Stimulated activated CD8-positive, alpha-beta memory T cell treated with anti-CD3 and anti-CD28 coated beads, Interleukin-2, amount 100 ng/mL, for 1 hour (primary cell): ENCODE measurements around the gene DNAH7.

ENCODE experiments used
- DNase-seq, 2 donors: peaks; one replicate each; pipeline ENCODE4 v3.0.0-alpha.2; 2020; ENCODE audit warnings: low read depth in 2 of 2

Gene DNAH7

DNA sequence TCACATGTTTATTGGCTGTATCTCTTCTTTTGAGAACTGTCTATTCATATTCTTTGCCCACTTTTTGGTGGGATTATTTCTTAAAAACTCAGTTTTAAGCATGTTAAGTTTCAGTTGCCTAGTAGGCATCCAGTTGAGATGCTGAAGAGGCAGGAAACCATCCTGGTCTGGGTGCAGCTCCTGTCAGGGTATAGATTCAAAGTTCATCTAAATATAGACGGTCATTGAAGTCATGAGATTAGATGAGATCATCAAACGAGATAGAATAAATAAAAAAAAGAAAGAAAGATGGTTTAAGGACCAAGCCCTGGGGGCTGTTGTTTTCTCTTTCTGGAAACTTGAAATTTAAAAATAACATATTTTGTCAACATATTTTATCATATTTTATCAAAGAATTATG is 9.2 kb upstream of the DNAH7 start:
- no peak for DNase-seq

DNA sequence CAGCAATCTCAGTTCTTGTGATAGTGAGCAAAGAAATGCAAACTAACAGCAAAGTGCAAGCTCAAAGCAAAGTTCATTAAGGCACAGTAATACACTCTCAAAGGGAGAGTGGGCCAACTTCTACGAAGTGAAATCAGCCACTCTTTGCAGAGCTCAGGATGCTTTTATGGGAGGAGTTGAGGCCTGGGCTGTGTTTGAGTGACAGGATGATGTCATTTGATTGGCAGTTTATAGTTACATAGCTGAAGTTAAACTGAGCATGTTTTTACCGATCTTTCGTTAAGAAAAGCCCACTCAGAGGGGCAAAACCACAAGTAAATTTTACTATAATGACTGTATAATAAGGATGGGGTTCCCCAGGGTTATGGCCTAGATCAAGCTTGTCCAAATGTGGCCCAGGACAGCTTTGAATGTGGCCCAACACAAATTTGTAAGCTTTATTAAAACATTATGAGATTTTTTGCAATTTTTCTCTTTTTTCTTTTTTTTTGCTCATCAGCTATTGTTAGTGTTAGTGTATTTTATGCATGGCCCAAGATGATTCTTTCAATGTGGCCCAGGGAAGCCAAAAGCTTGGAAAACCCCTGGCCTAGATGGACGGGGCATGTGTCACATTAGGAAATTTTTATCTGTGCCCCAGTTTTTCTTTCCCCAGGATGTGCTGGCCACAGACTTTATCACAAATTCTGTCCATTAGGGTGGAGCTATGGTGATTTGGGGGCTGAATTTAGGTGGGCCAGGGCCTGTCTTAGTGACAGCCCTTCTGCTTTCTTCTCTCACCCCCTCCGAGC is 8.3 kb upstream of the DNAH7 start:
- DNase-seq, result no peak

DNA sequence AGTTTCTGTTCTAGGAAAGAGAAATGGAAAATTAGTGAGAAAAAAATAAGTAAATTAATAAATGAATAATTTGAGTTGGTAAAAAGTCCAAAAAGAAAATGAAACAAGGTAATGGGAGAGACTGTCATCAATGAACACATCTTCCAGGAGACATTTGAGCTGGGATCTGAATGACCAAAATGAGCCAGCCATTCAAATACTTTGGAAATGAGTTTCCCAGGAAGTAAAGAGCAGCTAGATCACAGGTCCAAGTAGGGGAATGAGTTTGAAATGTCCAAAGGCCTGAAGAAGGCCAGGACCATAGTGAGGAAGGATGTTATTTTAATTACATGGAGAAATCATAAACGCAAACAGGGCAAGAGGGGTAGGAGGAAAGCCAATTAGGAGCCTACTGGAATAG is 6.6 kb upstream of the DNAH7 start:
- no peak for DNase-seq

DNA sequence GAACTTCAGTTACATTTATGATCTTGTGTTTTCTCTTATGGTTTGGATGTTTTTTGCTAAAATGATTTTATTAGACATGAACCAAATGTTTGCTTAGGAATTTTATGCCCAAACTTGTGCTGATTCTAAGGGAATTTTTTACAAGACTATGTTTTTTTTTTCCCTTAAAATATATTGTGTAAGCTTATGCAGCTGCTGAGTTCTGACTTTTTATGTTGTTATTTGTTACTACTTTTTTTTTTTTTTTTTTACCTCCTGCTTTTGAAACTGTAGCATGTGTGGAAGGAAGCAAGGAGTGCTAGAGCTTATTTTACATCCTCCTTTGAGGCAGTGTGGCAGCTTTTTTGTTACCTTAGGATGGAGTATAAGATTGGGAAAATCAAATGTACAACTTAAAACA is 6.0 kb upstream of the DNAH7 start:
- DNase-seq, result no peak

DNA sequence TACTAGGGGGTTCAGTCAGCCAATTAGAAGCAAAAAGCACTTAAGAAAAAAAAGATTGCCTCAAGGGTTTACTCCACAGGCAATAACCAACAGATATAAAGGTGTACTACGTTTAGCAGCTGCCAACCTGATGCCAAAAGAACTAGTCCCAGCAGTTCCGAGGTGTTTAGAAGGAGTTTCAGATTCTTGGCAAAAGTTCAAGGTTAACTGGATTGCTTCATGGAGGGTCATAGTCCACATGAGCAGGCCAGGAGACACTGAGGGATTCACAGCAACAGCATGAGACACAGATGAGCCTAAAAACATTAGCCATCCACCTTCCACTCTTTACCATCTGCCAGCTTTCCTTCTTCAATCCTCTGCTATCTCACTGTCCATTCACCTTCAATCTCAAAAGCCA is 4.9 kb upstream of the DNAH7 start:
- no peak for DNase-seq

DNA sequence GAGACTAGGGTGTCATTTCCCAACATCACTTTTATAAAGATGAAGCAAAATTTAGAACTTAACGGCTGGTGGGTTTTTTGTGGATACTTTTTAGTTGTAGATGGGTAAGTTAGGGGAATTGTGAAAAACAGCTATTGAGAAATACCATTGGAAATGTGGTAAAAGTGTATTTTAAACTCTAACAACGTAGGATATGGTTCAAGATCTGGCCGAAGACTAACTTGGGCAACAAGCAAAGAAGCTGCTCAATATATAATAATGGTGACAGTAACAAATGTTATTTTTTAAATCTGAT is 1.6 kb downstream of the DNAH7 start:
- DNase-seq, result no peak

DNA sequence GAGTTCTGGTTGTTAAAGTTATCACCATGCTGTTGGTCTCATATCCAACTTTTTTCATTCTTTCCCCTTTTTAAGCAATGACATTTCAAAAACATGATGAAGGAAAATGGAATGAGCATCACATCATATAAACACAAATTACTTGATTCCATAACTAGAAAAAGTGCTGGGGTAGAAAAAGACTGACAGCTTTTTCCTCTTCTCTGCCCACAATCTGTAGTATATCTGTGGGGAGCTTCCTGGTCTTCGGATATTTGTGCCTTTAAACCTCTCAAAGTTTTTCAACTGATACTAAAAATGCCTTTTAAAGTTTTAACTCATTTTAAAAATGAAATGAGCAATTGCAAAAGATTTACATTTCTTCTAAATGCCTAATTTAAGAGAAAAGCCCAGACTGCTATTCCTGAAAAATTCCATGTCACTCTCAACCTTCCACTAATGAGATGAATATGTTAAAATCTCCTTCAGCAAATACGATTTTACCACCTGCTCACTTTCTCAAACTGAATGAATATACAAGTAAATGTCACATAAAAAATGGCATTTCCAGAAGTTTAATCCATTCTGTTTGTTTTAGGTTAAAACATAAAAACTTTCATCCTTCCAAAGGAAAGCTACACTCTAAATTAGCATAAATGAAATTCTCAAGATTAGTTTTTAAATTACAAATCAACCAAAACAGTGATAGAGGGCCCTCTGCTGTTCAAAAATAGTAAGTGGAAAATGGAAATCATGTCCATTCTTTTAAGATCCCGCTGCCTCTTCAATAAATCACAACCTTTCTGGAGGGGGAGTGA is 2.1 kb downstream of the DNAH7 start:
- DNase-seq, result no peak

DNA sequence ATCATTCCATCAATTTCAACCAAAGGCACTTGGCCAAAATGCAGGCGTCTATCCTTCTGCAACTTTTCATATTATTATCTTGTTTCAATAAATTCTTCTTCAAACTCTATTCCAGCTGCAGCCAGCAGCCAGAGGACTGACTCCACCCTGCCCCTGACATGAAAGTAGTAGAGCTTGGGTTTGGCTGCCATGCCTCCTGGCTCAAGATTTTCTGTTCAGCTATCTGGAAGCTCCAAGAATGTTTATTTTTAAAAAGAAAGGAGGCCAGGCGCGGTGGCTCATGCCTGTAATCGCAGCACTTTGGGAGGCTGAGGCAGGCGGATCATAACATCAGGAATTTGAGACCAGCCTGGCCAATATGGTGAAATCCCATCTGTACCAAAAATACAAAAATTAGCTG is 4.9 kb downstream of the DNAH7 start:
- DNase-seq, result no peak

DNA sequence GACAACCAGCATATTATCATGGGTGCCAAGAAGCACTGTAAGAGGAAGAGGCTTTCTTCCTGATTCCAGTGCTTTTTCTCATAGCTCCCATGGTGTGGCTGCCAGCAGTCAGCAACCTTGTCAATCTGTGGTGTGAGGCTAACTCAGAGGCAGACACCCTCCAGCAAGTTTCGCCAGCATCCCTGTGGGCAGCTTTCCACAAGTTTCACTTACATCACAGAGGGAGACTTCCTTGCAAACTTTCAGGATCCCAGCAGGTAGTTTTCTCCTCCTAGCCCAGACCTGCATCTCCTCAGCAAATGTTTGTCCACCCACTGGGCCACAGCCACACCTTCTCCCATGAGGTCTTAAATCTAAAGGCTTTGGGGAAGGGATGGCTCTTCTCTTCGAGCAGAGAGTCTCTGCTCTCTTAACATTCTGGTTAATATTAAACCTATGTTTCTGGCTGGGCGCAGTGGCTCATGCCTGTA is 9.1 kb downstream of the DNAH7 start:
- no peak for DNase-seq

DNA sequence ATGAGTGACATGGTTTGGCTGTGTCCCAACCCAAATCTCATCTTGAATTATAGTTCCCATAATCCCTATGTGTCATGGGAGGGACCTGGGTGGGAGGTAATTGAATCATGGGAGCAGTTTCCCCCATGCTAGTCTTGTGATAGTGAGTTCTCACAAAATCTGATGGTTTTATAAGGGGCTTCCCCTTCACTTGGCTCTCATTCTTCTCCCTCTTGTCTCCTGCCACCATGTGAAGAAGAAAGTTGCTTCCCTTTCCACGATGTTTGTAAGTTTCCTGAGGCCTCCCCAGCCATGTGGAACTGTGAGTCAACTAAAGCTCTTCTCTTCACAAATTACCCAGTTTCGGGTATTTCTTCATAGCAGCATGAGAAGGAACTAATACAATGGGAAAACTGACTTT is 14.0 kb downstream of the DNAH7 start:
- DNase-seq, result no peak

DNA sequence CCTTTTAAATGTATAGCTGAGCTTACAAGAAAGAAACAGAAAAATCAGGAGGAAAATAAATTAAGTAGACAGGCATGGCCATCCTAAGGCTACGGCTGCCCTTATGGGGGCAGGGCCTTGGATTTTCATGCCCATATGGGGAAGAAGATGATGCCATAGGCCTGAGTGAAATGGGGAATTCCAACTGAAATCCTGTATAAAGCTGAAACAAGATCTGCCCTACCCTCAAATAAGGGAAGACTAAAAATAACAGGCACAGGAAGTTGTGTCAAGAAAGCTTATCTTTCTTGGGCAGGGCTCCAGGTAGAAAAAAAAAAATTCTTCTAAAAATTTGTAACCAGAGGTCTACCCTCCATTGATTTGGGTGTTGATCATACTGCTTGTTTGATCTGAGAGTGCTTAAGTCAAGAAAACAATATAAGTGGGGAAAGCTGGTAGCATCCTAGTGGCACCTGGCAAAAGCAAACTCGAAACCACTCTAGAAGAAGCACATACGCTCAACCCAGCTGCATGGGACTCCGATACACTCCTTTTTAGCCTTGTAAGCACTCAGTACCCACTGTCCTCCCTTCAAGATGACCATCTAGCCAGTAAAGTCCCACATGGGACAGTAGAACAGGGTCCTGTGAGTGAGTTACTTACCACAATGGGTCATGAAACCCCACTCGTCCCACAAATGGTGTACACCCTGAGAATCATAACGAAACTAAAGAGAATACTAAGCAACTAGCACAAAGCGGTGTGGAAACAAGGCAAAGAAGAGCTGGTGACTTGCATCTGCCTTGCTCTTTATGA is 22.3 kb downstream of the DNAH7 start:
- DNase-seq, result no peak

DNA sequence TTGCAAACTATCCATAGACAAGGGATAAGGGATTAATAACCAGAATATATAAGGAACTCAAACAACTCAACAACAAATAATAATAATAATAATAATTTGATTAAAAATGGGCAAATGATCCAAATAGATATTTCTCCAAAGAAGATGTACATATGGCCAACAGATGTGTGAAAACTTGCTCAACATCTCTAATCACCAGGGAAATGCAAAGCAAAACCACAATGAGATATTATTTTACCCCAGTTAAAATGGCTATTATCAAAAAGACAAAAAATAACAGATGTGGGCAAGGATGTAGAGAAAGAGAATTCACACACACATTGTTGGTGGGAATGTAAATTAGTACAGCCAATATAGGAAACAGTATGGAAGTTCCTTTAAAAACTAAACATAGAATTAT is 26.9 kb downstream of the DNAH7 start:
- DNase-seq, result no peak

DNA sequence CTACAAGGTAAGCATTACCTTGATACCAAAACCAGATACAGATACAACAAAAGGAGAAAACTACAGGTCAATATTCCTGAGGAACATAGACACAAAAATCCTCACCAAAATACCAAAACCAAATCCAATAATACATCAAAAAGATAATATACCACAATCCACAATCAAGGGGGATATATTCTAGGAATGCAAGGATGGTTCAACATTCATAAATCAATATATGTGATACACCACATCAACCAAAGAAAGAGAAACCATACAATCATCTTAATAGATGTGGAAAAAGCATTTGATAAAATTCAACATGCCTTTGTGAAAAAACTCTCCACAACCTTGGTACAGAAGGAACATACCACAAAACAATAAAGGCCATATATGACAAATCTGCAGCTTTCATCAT is 28.4 kb downstream of the DNAH7 start:
- no peak for DNase-seq

DNA sequence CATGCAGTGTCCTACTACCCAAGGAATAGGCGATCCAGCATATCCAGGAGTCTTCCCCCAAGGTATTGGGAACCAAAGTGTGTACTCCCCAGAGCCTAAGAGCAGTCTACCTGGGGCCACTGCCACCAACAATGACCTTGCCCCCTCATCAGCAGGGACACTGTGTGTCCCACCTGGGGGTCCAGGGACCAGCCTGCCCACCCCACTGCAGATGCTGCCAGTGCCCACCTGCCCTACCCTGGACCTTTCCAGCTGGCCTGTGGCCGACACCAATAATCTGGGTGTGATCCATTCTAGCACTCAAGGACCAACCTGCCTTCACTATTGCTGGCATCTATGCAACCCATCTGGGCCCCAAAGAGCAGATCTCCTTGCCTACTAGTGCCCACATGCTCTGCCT is 32.2 kb downstream of the DNAH7 start:
- DNase-seq, result no peak

DNA sequence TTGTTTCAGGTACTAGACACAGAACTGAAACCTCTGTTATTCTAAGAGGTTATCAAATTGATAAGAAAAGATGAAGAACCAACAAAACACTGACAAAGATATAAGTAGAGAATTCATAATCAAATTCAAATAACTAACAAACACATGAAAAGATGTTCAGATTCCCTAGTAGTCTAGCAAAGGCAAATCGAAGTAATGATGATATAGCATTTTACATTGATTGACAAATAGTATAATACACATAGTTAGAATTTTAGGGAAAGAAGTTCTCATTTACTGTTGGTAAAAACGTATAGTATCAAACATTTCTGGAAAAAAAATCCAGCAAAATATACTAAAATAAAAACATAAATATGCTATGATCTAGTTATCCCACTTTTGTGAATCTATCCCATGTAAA is 50.6 kb downstream of the DNAH7 start:
- no peak for DNase-seq

DNA sequence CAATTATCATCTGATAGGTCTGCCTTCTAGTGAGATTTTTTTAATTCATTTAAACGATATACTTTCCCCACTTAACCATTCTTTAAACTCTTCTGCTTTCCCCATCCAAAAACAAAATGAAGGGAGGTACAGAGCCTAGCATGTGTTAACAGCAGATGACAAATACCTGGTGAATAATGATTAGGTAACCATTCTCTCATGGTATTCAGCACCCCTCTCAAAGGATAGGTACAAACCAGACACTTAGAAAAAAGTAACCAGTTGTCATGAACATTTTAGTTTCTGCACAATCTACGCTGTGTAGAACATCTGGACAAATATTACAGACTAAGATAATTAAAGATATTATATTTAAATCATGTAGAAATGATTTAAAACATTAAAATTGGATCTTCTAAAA is 56.3 kb downstream of the DNAH7 start:
- DNase-seq, result no peak

DNA sequence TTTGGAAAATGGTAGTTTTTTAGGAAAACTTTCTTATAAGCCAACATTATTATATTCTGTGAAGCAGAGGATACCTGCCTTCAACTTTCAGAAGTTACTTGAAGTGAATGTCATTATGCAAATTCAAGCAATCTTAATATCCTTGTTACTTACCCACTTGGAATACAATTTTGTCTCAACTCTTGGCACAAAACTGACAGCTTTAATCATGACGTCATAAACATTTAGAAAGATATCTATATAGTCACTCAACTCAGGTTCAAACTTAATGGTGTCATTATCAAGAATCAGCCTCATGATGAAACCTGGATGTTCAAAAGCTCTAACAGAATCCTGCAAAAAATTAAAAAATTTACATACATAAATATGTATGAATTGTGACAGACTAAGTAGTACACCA is 68.1 kb downstream of the DNAH7 start:
- no peak for DNase-seq

DNA sequence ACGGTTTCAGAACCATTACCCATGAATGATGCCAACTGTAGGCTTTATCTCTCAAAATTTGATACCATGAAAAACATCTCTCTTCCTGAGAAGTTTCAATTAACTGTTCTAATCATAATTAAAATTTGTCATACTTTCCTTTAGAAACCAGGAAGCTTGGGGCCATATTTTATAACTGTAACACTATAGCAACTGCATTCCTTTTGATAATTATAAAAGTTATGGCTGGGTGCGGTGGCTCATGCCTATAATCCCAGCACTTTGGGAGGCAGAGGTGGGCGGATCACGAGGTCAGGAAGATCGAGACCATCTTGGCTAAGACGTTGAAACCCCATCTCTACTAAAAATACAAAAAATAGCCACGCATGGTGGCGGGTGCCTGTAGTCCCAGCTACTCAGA is 70.6 kb downstream of the DNAH7 start:
- DNase-seq, result no peak

DNA sequence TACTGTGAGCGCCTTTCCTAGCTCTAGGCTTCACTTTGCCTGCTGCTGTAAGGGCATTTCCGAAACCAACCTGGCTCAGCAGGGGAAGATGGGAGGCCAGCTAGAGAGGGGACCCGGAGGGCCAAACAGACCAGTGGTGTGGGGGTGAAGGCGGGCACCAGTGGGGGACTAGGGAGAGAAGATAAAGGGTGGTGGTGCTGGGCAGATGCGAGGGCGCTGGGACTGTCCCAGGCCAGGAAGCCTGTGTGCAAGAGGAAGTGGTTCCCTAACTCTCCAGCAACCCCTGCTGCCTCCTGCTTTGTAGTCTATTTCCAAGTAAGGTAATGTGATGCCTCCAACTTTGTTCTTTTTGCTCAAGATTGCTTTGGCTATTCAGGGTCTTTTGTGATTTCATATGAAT is 73.1 kb downstream of the DNAH7 start:
- DNase-seq, result no peak

DNA sequence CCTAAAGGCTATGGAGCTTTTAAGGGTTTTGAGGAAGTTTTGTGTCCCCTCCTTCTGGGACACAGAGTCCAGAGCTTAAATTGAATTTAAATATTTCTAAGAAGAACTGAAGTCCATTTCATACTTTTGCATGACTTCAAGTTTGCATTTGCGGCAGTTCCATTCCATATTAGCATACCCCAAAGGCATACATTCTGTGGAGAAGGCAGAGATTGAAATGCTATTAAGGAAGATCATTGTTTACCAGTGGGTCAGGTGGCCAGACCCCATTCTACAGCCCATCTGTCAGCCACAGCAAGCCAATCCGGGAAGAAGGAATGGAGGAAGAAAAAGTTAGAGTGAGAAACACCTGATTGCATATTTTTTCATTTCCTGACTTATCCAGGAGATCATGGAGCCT is 75.0 kb downstream of the DNAH7 start:
- no peak for DNase-seq

DNA sequence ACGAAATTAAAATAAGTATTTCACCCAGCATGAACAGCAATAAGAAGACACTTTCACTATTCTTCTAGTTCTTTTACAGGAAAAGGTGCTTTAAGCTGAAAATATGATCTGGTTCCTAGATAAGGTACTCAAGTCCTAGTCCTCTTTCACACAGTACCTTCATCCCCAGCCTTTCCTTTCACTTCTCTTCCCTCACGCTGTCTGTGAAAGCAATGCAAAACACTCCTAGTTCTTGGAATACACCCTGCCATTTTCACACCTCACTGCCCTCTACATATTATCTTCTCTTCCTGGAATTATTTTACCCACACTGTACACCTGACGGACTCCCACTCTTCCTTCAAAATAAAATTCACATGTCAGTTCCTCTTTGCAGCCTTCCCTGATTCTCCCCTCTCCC is 82.9 kb downstream of the DNAH7 start:
- no peak for DNase-seq

DNA sequence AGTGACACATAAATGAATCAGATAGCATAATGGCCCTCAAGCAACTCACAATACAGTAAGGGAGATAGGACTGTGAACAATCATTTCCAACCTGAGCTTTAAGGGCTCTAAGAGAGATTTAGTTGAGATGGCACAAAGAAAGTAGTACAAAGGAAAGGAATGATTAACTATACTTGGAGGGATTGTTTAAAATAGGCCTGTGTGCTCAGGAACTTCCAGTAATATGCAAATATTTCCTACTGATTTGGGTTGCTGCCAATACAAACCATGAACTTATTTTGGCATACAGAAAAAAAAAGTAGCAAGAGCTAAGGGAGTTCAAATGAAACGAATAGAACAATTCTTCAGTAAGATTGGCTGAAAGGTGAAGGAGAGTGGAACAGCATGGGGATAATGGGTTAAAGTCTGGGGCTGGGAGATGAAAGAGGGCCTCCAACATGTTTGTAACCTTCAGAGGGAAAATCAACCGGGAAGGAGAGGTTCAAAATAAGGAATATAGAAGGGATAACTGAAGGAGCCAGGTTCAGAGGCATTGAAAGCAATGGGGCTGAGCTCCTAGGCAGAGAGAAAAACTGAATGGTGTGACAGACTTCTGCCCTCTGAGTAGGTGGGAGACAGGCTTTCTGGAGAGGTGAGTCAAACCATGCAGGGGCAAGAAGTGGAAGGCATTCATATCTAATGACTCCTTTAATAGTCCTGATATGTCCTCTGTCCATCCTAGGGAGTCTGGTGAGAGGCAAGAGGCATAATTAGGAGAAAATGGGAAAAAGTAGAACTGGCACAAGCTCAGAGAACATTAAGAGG is 83.5 kb downstream of the DNAH7 start:
- DNase-seq, result no peak
